ENCODE results near the gene TNFSF13B.

Gene TNFSF13B

DNA sequence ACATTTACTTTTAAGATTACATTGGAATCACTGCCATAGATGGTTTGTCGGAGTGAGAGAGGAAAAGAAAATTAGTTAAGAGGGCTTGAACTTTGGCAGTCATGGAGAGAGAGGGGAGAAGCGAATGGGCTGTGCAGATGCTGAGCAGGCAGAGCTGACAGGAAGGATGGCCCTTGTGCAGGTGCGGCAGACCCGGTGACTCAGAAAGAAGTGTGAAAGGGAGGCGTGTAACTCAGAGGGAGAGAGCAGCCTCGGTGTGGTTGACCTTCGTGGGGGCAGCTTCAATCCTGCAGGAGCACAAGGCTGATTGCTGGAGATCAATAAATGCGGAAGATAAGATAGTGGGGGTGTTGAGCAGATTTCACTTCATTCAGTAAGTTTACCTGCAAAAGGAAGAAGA, 76.9 kb downstream of the TNFSF13B start:
- DNase-seq (ENCODE audit: low read depth in 2 of 2): no peak

DNA sequence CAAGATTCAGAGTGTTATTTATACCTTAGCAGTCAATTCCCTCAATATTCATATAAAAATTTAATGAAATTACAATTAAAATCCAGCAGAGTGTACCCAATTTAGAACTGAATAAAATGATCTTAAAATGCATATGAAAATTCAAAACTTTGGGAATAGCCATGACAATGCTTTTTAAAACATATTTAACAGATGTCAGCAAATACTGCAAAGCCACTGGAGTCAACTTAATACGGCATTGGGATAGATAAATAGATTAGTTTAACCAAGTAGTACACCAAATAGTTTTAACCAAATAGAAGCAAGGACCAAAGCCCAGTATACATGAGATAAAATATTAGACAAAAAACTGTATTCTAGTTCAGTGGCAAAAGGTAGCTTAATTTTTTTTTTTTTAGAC, 79.8 kb downstream of the TNFSF13B start:
- no peak for DNase-seq (ENCODE audit: low read depth in 2 of 2)

DNA sequence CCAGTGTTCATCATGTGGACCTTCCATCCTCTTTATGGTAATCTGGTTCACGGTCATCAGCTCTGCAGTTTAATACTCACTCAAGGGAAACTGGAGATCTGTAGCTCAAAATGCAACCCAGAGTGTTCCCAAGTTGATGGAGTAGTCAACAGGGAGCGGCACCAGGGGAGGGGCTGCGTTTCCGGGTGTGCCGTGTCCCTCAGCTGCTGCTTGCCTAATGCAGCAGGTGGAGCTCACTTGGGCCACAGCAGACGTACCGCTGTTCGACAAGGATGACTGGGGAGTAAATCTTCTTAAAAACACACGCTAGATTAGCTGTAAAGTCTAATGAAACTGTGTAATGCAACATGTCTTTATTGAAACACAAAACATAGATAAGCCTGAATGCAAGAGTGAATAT, 81.1 kb downstream of the TNFSF13B start:
- no peak for DNase-seq (ENCODE audit: low read depth in 2 of 2)

DNA sequence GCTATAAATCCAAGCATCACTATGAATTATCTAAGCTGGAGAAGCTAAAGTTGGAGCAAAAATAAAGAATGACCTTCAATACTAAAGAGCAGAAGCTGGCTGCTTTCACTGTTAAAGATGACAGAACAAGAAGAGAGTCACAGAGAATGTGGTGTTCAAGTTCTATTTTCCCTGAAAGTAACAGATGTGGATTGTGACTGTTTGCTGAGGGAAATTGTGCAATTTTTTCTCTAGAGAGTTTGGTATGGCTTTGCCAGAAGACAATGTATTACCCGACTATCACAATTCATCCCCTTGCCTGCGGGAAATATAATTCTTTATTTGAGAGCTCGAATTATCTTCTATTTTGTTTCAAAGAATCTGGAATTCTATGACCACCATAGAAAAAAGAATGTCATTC, 83.1 kb downstream of the TNFSF13B start:
- DNase-seq (ENCODE audit: low read depth in 2 of 2): no peak

DNA sequence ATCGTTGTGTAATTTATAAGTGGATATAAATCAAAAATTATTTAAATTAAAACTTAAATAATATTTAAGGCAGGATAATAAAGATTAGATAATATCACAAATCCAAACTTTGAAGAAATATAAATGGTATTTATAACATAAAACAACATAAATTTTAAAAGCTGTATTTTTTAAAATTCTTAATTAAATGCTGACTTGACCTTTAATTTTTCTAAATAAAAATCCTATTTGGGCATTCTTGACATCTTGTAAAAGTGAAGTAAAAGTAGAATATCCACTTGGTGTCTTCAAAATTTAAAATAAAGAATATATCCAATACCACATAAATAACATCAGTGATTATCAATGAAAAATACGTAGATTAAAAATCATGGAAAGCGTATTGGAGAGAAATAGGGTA, 87.7 kb downstream of the TNFSF13B start:
- DNase-seq (ENCODE audit: low read depth in 2 of 2): no peak

Data from stimulated activated CD4-positive, alpha-beta T cell treated with anti-CD3 and anti-CD28 coated beads, Interleukin-1b, Interleukin-23, amount 100 ng/mL, for 1 hour (primary cell).